HL-60 (cell line): ENCODE results near the gene UQCC3.

Source experiments
- DNase-seq, 2 experiments: peaks; one replicate each; pipeline ENCODE4 v3.0.0-alpha.2; 2010 to 2020; ENCODE audit warnings: low read depth in 1 of 2, low spot score in 1 of 2
- H3K27ac ChIP-seq: fragments of 250-450 bp; sonication (Bioruptor Pico); replicated peaks from 2 replicates; pipeline ENCODE4 v1.5.1; 2020; ENCODE audit warnings: mild to moderate bottlenecking, moderate library complexity
- H3K27me3 ChIP-seq: fragments of 250-450 bp; sonication (Bioruptor Pico); 2 replicates; pipeline ENCODE4 v1.5.1; 2021; ENCODE audit warnings: mild to moderate bottlenecking, moderate library complexity; ENCODE audit not compliant: insufficient read depth, poor library complexity, severe bottlenecking
- H3K4me3 ChIP-seq: replicated peaks from 2 replicates; pipeline ENCODE4 v1.5.1; 2011; ENCODE audit warnings: mild to moderate bottlenecking, control low read depth, low read length; ENCODE audit not compliant: insufficient read depth
- CTCF ChIP-seq: IDR thresholded peaks from one replicate; pipeline ENCODE4 v1.5.1; 2011; ENCODE audit warnings: low read length, control low read depth, inconsistent platforms; ENCODE audit not compliant: insufficient read depth
- GABPA ChIP-seq: IDR thresholded peaks from 2 replicates; pipeline ENCODE4 v1.6.1; 2012; ENCODE audit warnings: low read depth
- POLR2AphosphoS5 ChIP-seq: IDR thresholded peaks from 2 replicates; pipeline ENCODE4 v1.6.1; 2012; ENCODE audit warnings: low read depth
- REST ChIP-seq: IDR thresholded peaks from 2 replicates; pipeline ENCODE4 v1.6.1; 2012; ENCODE audit warnings: low read depth; ENCODE audit not compliant: insufficient replicate concordance
- SPI1 ChIP-seq: IDR thresholded peaks from 2 replicates; pipeline ENCODE4 v1.6.1; 2012; ENCODE audit warnings: low read depth, mild to moderate bottlenecking, borderline replicate concordance

The UQCC3 gene

DNA sequence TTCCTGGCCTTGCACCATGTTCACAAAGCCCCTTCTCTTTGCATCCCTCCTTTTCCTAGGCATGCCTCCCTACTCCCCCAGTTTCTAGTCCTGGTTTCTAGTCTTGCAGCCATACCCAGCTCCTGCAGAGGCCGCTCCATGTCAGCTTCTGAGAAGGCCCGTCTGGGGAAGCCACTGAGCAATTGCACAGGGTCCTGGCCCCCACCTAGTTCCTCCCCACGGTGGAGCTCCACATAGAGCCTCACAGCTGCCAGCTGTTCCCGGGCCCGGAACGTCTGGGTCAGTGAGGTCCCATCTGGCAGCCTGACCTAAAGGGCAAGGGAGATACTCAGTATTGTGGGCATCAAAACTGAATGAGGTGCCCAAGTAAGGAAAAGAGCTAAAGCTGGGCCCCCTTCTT, 5.2 kb downstream of the UQCC3 start:
- no peak overlapping the region for H3K4me3 ChIP-seq
- no peaks in the 10 kb centered on the region for H3K27me3 ChIP-seq
- no peak overlapping the region for H3K27ac ChIP-seq
- TF ChIP-seq REST, result no peak
- TF ChIP-seq GABPA, result no peak
- TF ChIP-seq CTCF, result no peak
- TF ChIP-seq POLR2AphosphoS5, result no peak
- no peak for TF ChIP-seq SPI1
- no peak for DNase-seq

GRCh38 chr11:62677156-62677555, 5.7 kb downstream of the UQCC3 start:
- Histone ChIP-seq H3K4me3 (no peak overlapping the region), H3K27ac (no peak overlapping the region; the same call in 1 of the 2 replicates), H3K27me3 (no peaks in the 10 kb centered on the region)
- DNase-seq, result no peak
- TF ChIP-seq REST (no peak), POLR2AphosphoS5 (no peak), CTCF (no peak), SPI1 (no peak), GABPA (no peak)

DNA sequence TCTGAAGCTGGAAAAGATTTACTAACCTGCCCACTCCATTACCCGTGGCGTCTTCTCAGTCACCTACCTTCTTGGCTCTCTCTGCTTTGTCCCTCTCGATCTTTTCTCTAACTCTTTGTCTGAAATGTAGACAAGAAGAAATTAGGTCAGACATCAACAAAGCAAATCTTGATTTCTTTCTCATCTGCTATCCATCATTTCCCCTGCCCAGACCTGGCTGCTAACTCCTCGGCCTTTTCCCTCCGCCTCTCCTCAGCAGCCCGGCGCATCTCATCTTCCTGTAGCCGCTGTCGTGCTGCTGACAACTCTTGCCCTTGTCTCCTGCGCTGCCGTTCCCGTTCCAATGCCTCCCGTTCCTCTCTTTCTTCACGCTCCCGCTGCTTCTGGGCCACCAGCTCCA, 6.2 kb downstream of the UQCC3 start:
- no peak for DNase-seq
- H3K27ac ChIP-seq, result peak overlapping the region; percentile 89
- H3K4me3 ChIP-seq, result peak overlapping the region; percentile 100
- no peaks in the 10 kb centered on the region for H3K27me3 ChIP-seq
- TF ChIP-seq POLR2AphosphoS5 (no peak), GABPA (no peak), REST (no peak), CTCF (no peak), SPI1 (no peak)
